RWPE2 (cell line): ENCODE results near the gene PGBD5.

Source experiments
- ATAC-seq: fragments of 200-7000 bp; cut with Tn5 transposase; 3 replicates; pipeline ENCODE4 v1.9.1; 2021; ENCODE audit warnings: low read depth
- DNase-seq: peaks from one replicate; pipeline ENCODE4 v3.0.0-alpha.2; 2020; ENCODE audit warnings: low spot score
- H3K27ac ChIP-seq: fragments of 450-650 bp; 2 replicates; pipeline ENCODE4 v1.5.1; 2017; ENCODE audit warnings: mild to moderate bottlenecking; ENCODE audit not compliant: poor library complexity, severe bottlenecking
- H3K27me3 ChIP-seq: fragments of 250-450 bp; sonication (Bioruptor Pico); 2 replicates; pipeline ENCODE4 v1.5.1; 2021; ENCODE audit warnings: mild to moderate bottlenecking, moderate library complexity; ENCODE audit not compliant: insufficient read depth, poor library complexity, severe bottlenecking
- H3K36me3 ChIP-seq: fragments of 250-450 bp; sonication (Bioruptor Pico); 2 replicates; pipeline ENCODE4 v1.5.1; 2020; ENCODE audit warnings: low read depth, mild to moderate bottlenecking, moderate library complexity
- H3K4me1 ChIP-seq: fragments of 250-450 bp; sonication (Bioruptor Pico); 2 replicates; pipeline ENCODE4 v1.5.1; 2021; ENCODE audit warnings: mild to moderate bottlenecking, moderate library complexity; ENCODE audit not compliant: insufficient read depth, poor library complexity, severe bottlenecking
- H3K4me3 ChIP-seq: fragments of 250-450 bp; sonication (Bioruptor Pico); 2 replicates; pipeline ENCODE4 v1.5.1; 2021; ENCODE audit warnings: mild to moderate bottlenecking, moderate library complexity; ENCODE audit not compliant: severe bottlenecking
- H3K9me3 ChIP-seq: fragments of 250-450 bp; sonication (Bioruptor Pico); 2 replicates; pipeline ENCODE4 v1.5.1; 2021; ENCODE audit warnings: mild to moderate bottlenecking, moderate library complexity; ENCODE audit not compliant: severe bottlenecking
- CTCF ChIP-seq: fragments of 450-650 bp; IDR thresholded peaks from one replicate; pipeline ENCODE4 v1.5.1; 2017; ENCODE audit warnings: mild to moderate bottlenecking, moderate library complexity; ENCODE audit not compliant: poor library complexity, severe bottlenecking

The PGBD5 gene

GRCh38 chr1:230431527-230431926 is 5.4 kb upstream of the PGBD5 start:
- Histone ChIP-seq H3K4me1 (no peaks in the 10 kb centered on the region), H3K36me3 (no peaks in the 10 kb centered on the region), H3K9me3 (no peaks in the 10 kb centered on the region), H3K27me3 (peaks cover 8% of the 10 kb centered on the region), H3K27ac (no peak overlapping the region), H3K4me3 (no peak overlapping the region)
- no peak for TF ChIP-seq CTCF
- DNase-seq (no peak), ATAC-seq (no peak)

GRCh38 chr1:230430499-230430898 is 4.4 kb upstream of the PGBD5 start:
- DNase-seq (no peak), ATAC-seq (no peak)
- H3K36me3 ChIP-seq = no peaks in the 10 kb centered on the region
- no peak overlapping the region for H3K27ac ChIP-seq
- H3K4me1 ChIP-seq = no peaks in the 10 kb centered on the region
- TF ChIP-seq CTCF = no peak
- H3K9me3 ChIP-seq = no peaks in the 10 kb centered on the region
- peaks cover 8% of the 10 kb centered on the region for H3K27me3 ChIP-seq
- H3K4me3 ChIP-seq = no peak overlapping the region

GRCh38 chr1:230429067-230429735 is 3.1 kb upstream of the PGBD5 start:
- Histone ChIP-seq H3K4me3 (no peak overlapping the region), H3K27me3 (peaks cover 20% of the 10 kb centered on the region), H3K4me1 (no peaks in the 10 kb centered on the region), H3K36me3 (no peaks in the 10 kb centered on the region), H3K9me3 (no peaks in the 10 kb centered on the region), H3K27ac (no peak overlapping the region)
- DNase-seq (no peak), ATAC-seq (no peak)
- no peak for TF ChIP-seq CTCF

- H3K4me3 ChIP-seq = no peak overlapping the region
- no peak for ATAC-seq
- no peaks in the 10 kb centered on the region for H3K4me1 ChIP-seq
- TF ChIP-seq CTCF = no peak
- H3K36me3 ChIP-seq = no peaks in the 10 kb centered on the region
- DNase-seq = no peak
- no peak overlapping the region for H3K27ac ChIP-seq
- peaks cover 24% of the 10 kb centered on the region for H3K27me3 ChIP-seq
- no peaks in the 10 kb centered on the region for H3K9me3 ChIP-seq
Measured at GRCh38 chr1:230427981-230428380, 1.8 kb upstream of the PGBD5 start.

- Histone ChIP-seq H3K27ac (no peak overlapping the region), H3K9me3 (no peaks in the 10 kb centered on the region), H3K36me3 (no peaks in the 10 kb centered on the region), H3K27me3 (peaks cover 24% of the 10 kb centered on the region), H3K4me1 (no peaks in the 10 kb centered on the region), H3K4me3 (no peak overlapping the region)
- no peak for DNase-seq
- no peak for ATAC-seq
- TF ChIP-seq CTCF = no peak
Measured at GRCh38 chr1:230427094-230427876, 1.2 kb upstream of the PGBD5 start.
